ENCODE measurements around the gene CCDC154.

Gene CCDC154

DNA sequence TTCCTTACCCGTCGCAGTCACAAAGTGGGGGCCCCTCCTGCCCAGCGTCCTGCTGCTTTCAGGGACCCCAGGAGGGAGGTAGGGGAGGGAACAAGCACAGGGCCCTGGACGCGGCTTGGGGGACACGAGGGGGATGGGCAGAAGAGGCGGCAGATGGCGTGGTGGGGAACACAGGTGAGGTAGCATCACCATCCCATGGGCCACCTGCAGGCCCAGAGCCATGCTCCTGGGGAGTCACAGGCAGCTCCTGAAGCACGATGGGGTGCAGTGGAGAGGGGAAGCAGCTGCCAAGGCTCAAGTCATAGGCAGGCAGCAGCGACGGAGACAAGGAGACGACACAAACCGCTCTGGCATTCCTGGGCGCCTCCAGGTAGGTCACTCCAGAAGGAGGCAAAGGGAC, 40.6 kb downstream of the CCDC154 start:
- peaks cover 17% of the 10 kb centered on the region for H3K79me2 ChIP-seq
- no peak overlapping the region for H3K4me3 ChIP-seq (ENCODE audit: low read depth, low read length)
- no peaks in the 10 kb centered on the region for H3K27me3 ChIP-seq (ENCODE audit: control insufficient read depth, insufficient read depth, low read length)
- no peak overlapping the region for H2AFZ ChIP-seq
- no peak overlapping the region for H3K9ac ChIP-seq
- no peaks in the 10 kb centered on the region for H3K36me3 ChIP-seq (ENCODE audit: control insufficient read depth, insufficient read depth, low read length)
- no peaks in the 10 kb centered on the region for H3K9me3 ChIP-seq (ENCODE audit: control insufficient read depth, low read length)
- TF ChIP-seq CTCF (IDR thresholded peaks at IDR 0.05): no peak
- no peaks in the 10 kb centered on the region for H3K4me1 ChIP-seq
- H3K27ac ChIP-seq: no peak overlapping the region
- no peak overlapping the region for H3K4me2 ChIP-seq (ENCODE audit: low read length)

DNA sequence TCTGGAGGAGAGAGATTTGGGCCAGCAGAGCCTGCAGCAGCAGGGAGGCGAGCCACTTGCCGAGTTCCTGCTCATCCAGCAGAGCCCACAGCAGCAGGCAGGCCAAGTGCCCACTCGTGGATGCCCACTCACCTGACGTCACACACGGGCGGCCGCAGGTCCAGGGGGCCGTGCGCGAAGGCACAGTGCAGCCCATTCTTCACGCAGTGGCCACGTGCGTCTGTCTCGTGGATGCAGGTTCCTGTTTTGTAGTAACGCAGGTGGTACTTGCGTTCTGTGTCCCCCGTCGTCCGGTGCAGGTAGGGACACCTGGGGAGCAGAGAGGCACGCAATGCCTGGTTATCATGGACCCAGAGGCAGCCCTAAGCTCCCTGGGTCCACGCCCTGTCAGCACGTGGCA, 41.3 kb downstream of the CCDC154 start:
- Histone ChIP-seq H3K9me3 (ENCODE audit: control insufficient read depth, low read length) (no peaks in the 10 kb centered on the region), H3K27ac (no peak overlapping the region), H3K4me1 (no peaks in the 10 kb centered on the region), H2AFZ (no peak overlapping the region), H3K79me2 (peaks cover 15% of the 10 kb centered on the region), H3K36me3 (ENCODE audit: control insufficient read depth, insufficient read depth, low read length) (no peaks in the 10 kb centered on the region), H3K27me3 (ENCODE audit: control insufficient read depth, insufficient read depth, low read length) (no peaks in the 10 kb centered on the region), H3K4me2 (ENCODE audit: low read length) (no peak overlapping the region), H3K9ac (no peak overlapping the region), H3K4me3 (ENCODE audit: low read depth, low read length) (no peak overlapping the region)
- TF ChIP-seq CTCF (IDR thresholded peaks at IDR 0.05): no peak

GRCh38 chr16:1401758-1402154, 42.6 kb downstream of the CCDC154 start:
- Histone ChIP-seq H3K27me3 (ENCODE audit: control insufficient read depth, insufficient read depth, low read length) (no peaks in the 10 kb centered on the region), H2AFZ (no peak overlapping the region), H3K36me3 (ENCODE audit: control insufficient read depth, insufficient read depth, low read length) (no peaks in the 10 kb centered on the region), H3K9me3 (ENCODE audit: control insufficient read depth, low read length) (no peaks in the 10 kb centered on the region), H3K4me1 (no peaks in the 10 kb centered on the region), H3K79me2 (peaks cover 14% of the 10 kb centered on the region), H3K4me2 (ENCODE audit: low read length) (no peak overlapping the region), H3K9ac (no peak overlapping the region), H3K27ac (no peak overlapping the region), H3K4me3 (ENCODE audit: low read depth, low read length) (no peak overlapping the region)
- TF ChIP-seq CTCF (IDR thresholded peaks at IDR 0.05): no peak

GRCh38 chr16:1401061-1401757, 43.1 kb downstream of the CCDC154 start:
- H2AFZ ChIP-seq: no peak overlapping the region
- H3K4me2 ChIP-seq (ENCODE audit: low read length): no peak overlapping the region
- TF ChIP-seq CTCF (IDR thresholded peaks at IDR 0.05): no peak
- H3K4me3 ChIP-seq (ENCODE audit: low read depth, low read length): no peak overlapping the region
- H3K79me2 ChIP-seq: peaks cover 9% of the 10 kb centered on the region
- H3K9me3 ChIP-seq (ENCODE audit: control insufficient read depth, low read length): no peaks in the 10 kb centered on the region
- H3K9ac ChIP-seq: no peak overlapping the region
- H3K36me3 ChIP-seq (ENCODE audit: control insufficient read depth, insufficient read depth, low read length): no peaks in the 10 kb centered on the region
- no peaks in the 10 kb centered on the region for H3K27me3 ChIP-seq (ENCODE audit: control insufficient read depth, insufficient read depth, low read length)
- no peaks in the 10 kb centered on the region for H3K4me1 ChIP-seq
- H3K27ac ChIP-seq: no peak overlapping the region
